AG04449 (cell line): ENCODE measurements around the gene ACO2.
A peak's percentile ranks its signal among the peaks of the same experiment; 100 is the strongest.

Source experiments
- CTCF ChIA-PET: fragments of 350-600 bp; formaldehyde crosslinking; extraction: SDS; loops from one replicate; lab custom pipeline; 2021; ENCODE audit warnings: antibody characterized with exemption; lab: Yijun Ruan, JAX
- POLR2A ChIA-PET: fragments of 400-600, 350-600 bp; formaldehyde crosslinking; extraction: SDS; loops from one replicate; lab custom pipeline; 2020; ENCODE audit warnings: antibody characterized with exemption, inconsistent platforms; lab: Yijun Ruan, JAX
- DNase-seq: peaks from one replicate; pipeline ENCODE4 v3.0.0-alpha.2; 2010; ENCODE audit warnings: low read depth, low spot score
- H3K4me3 ChIP-seq: 2 replicates; pipeline ENCODE4 v1.5.1; 2011; ENCODE audit warnings: low read depth, mild to moderate bottlenecking, control low read depth, low read length
- CTCF ChIP-seq: IDR thresholded peaks from one replicate; pipeline ENCODE4 v1.5.1; 2011; ENCODE audit warnings: mild to moderate bottlenecking, moderate library complexity, low read length, control low read depth, inconsistent platforms; ENCODE audit not compliant: insufficient read depth; ENCODE audit errors: missing control alignments

The ACO2 gene

DNA sequence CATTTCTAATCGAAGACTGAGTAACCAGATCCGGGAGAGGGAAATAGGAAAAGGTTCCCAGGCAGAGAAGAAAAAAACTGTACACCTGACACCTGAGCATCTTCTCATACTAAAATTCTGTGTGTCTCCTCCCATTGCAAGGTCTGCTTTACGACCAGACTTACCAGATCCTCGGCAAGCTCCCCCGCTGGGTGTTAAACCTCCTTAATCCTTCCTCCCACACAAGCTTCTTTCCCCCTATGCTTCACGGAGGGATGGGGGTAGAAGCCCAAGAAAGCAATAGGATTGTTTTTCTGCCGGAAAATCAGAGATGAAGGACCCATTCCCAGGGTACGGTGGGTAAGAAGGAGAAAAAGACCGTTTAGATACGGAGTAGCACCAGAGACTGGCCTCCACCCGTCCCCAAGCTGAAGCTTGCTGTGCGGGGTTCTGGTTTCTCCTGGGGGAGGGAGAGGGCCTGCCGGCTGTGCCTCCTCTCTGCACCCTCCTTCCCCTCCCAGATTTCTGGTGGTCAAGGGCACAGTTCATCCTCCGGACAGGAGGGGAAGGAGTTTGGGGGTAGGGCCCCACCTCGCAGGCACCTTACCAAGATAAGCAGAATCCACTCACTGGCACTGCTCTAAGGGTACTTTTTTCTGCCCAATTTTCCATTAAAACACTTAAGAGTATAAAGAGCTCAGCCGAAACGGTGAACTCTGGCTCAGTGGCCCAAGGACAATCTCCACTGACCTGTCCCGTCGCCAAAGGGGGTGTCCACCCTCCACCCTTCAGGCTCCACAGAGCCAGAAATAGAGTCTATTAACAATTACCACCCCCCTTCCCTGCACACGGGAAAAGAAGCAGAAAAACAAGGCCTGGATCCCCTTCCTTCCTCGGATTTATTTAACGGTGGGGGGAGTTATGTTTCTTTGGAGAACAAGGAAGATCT, 23.5 kb upstream of the ACO2 start:
- ChIA-PET CTCF (interaction anchor here (0.6 to 2.7 kb wide), 6 partner anchors 8 to 72 kb away, joined by 3 to 17 read pairs (median 6); no protein-coding TSS in a partner anchor), POLR2A (interaction anchor here (0.6 to 4.4 kb wide), 6 partner anchors 9 to 64 kb away, joined by 3 to 50 read pairs (median 13); partner anchors contain the start of genes ACO2, PHF5A and TEF)
- H3K4me3 ChIP-seq: peak overlapping the region; percentile 86
- no peak for DNase-seq
- TF ChIP-seq CTCF: no peak

GRCh38 chr22:41446057-41446501, 22.8 kb upstream of the ACO2 start:
- ChIA-PET CTCF (interaction anchor here (0.6 to 2.7 kb wide), 8 partner anchors 9 to 98 kb away, joined by 3 to 17 read pairs (median 5); partner anchors contain the start of gene POLR3H), POLR2A (interaction anchor here (0.6 to 4.4 kb wide), 15 partner anchors 10 to 175 kb away, joined by 3 to 50 read pairs (median 5); partner anchors contain the start of genes ACO2, DESI1, PHF5A and RANGAP1)
- DNase-seq: no peak
- H3K4me3 ChIP-seq: peak overlapping the region; percentile 86
- no peak for TF ChIP-seq CTCF

- peak within 1 kb of the TSS; percentile 86 for H3K4me3 ChIP-seq
- ChIA-PET CTCF (interaction anchor here (0.9 to 2.7 kb wide), 6 partner anchors 12 to 97 kb away, joined by 3 to 17 read pairs (median 6); partner anchors contain the start of gene POLR3H), POLR2A (interaction anchor here (0.6 to 4.4 kb wide), 24 partner anchors 10 to 174 kb away, joined by 3 to 50 read pairs (median 4); partner anchors contain the start of genes ACO2, DESI1, PHF5A and RANGAP1)
- TF ChIP-seq CTCF: no peak
- DNase-seq: peak; percentile 72
These were observed 22.1 kb upstream of the ACO2 start, which contains the start of gene TOB2 for GRCh38 chr22:41446639-41447434. Gene TOB2, minus strand, starts transcription at chr22:41446801. Its CDS starts 9,456 bp downstream, at chr22:41437345.

DNA sequence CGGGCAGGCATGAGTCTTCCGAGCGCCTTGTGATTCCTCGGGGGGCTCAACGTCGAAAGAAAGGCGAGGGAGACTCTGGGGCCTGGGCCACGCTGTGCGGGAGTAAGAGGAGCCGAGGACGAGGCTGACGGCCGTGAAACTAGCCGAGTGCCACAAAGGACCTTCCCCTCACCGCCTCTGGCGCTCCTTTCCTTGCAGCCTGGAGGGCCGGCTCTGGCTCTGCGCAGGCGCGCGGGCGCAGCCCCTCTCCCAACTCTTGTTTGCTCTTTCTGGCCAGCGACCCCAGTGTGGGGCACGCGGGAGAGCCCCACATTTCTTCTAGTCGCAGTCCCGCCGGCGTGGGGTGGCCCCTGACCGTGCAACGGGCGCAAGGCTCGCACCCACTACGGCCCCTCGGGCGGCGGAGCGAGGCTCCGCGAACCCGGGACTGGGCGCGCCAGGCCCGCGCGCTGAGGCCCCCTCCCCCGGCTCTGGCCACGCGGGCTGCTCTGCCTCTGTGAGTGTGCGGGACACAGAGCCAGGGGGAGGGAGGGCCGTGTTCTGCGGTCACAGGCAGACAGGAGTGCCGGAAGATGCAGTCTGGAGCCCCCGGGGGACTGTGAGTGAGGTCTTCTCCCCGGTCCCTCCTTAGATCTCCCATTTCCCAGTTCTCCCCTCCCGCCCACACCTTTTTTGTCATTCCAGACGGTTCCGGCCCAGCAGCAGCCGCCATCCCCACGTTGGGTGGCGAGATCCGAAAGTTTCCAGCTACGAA, 21.3 kb upstream of the ACO2 start:
- ChIA-PET POLR2A (interaction anchor here (0.6 to 4.4 kb wide), 26 partner anchors 11 to 173 kb away, joined by 3 to 50 read pairs (median 4); partner anchors contain the start of genes ACO2, DESI1, PHF5A and TEF), CTCF (interaction anchor here (0.8 to 2.7 kb wide), 6 partner anchors 13 to 70 kb away, joined by 3 to 17 read pairs (median 6); no protein-coding TSS in a partner anchor)
- TF ChIP-seq CTCF: no peak
- peak overlapping the region; percentile 86 for H3K4me3 ChIP-seq
- DNase-seq: no peak

DNA sequence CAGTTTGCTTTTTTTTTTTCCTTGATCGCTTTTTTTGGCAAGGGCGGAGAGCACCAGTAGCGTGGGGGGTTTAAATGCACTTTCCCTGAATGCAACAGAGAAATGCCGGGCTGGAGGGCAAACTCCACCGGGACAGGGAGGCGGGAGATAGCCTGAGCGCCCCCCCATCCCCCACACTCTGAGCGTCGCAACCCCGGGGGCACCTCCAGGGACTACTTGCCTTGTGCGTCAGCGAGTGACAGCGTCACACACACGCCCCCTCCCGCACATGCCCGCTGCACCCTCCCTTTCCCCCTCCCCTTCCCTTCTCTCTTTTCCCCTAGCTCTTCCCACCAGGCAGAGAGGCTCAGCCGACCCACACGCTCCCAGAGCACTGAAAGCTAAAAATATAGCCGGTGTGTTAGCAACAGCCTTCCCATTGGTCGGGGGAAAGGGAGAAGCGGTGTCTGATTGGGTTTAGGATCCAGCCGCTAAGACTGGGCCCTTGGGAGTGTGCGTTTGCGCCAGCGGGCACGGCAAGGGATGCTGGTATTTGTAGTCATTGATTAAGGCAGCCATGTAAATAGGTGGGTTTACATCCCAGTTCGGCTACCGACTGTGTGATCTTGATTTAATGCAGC, 20.6 kb upstream of the ACO2 start:
- ChIA-PET CTCF (interaction anchor here (0.8 to 2.0 kb wide), 7 partner anchors 10 to 95 kb away, joined by 3 to 10 read pairs (median 3); no protein-coding TSS in a partner anchor), POLR2A (interaction anchor here (0.7 to 4.4 kb wide), 8 partner anchors 10 to 69 kb away, joined by 3 to 50 read pairs (median 3); partner anchors contain the start of genes ACO2, PHF5A and TEF)
- TF ChIP-seq CTCF: no peak
- peak; percentile 96 for DNase-seq
- peak overlapping the region; percentile 86 for H3K4me3 ChIP-seq
